GM12878 (cell line): ENCODE measurements around the gene DNAJA1. TPM values are rescaled to one million over a fixed set of nuclear protein-coding genes. Genes with fewer than 3 reads are reported as not detected.

Experiments used
- ATAC-seq: fragments of 200-7000 bp; cut with Tn5 transposase; 3 replicates; pipeline ENCODE4 v1.9.1; 2020; ENCODE audit warnings: mild to moderate bottlenecking, moderate library complexity
- BruUV-seq: library from RNA; stranded (reverse); fragments of 400-500 nt; replicated peaks from 2 replicates; lab custom pipeline; 2021; lab: Mats Ljungman, UMichigan
- CTCF ChIA-PET: fragments of 300-600 bp; sonication (Branson Sonifier 250); formaldehyde crosslinking; extraction: SDS; loops from one replicate; lab custom pipeline; 2021; ENCODE audit warnings: inconsistent platforms; lab: Yijun Ruan, JAX
- POLR2A ChIA-PET: fragments of 350-600 bp; formaldehyde crosslinking; extraction: SDS; loops from one replicate; lab custom pipeline; 2021; ENCODE audit warnings: inconsistent platforms; lab: Charles Lee
- RAD21 ChIA-PET: fragments of 300-600 bp; sonication (Branson Sonifier 250); formaldehyde crosslinking; loops from one replicate; lab custom pipeline; 2023; ENCODE audit warnings: antibody characterized with exemption; ENCODE audit not compliant: unreplicated experiment; lab: Charles Lee
- SMC1A ChIA-PET: fragments of 300-600 bp; sonication (Branson Sonifier 250); formaldehyde crosslinking; loops from one replicate; lab custom pipeline; 2023; ENCODE audit not compliant: unreplicated experiment, uncharacterized antibody; lab: Charles Lee
- DNase-seq: peaks from one replicate; pipeline ENCODE4 v3.0.0-alpha.2; 2011; ENCODE audit warnings: low read depth, low spot score
- FAIRE-seq: peaks from 3 replicates; lab custom pipeline; 2011; peaks lifted over from hg19 to GRCh38; lab: Jason Lieb, UNC
- H2AFZ ChIP-seq: 2 replicates; pipeline ENCODE4 v1.6.0; 2011; ENCODE audit warnings: low read depth, low read length, control low read depth; ENCODE audit not compliant: control insufficient read depth
- H3K27ac ChIP-seq: 2 replicates; pipeline ENCODE4 v1.5.1; 2011; ENCODE audit warnings: control low read depth; ENCODE audit not compliant: control insufficient read depth, insufficient read depth
- H3K27me3 ChIP-seq, 2 experiments: replicated peaks in 1 of 2; 2 replicates each; pipeline versions ENCODE4 v1.6.0 to v1.6.1; 2011; ENCODE audit warnings: low read length in 1 of 2; ENCODE audit not compliant: control insufficient read depth in 2 of 2, insufficient read depth in 2 of 2
- H3K36me3 ChIP-seq, 2 experiments: 2 replicates each; pipeline ENCODE4 v1.5.1; 2011; ENCODE audit warnings: low read length in 1 of 2; ENCODE audit not compliant: control insufficient read depth in 2 of 2, insufficient read depth in 2 of 2
- H3K4me1 ChIP-seq: 2 replicates; pipeline ENCODE4 v1.6.1; 2011; ENCODE audit warnings: mild to moderate bottlenecking, low read length, moderate library complexity, mixed read lengths; ENCODE audit not compliant: control insufficient read depth, insufficient read depth
- H3K4me2 ChIP-seq: 2 replicates; pipeline ENCODE4 v1.6.0; 2011; ENCODE audit warnings: control low read depth; ENCODE audit not compliant: control insufficient read depth, insufficient read depth
- H3K4me3 ChIP-seq: fragments of 200-600 bp; sonication (generic); 2 replicates; pipeline ENCODE4 v1.5.1; 2016
- H3K79me2 ChIP-seq: 2 replicates; pipeline ENCODE4 v1.6.0; 2011; ENCODE audit warnings: low read length; ENCODE audit not compliant: control insufficient read depth, insufficient read depth
- H3K9ac ChIP-seq: 2 replicates; pipeline ENCODE4 v1.8.0; 2011; ENCODE audit warnings: low read length, control low read depth, mixed read lengths; ENCODE audit not compliant: control insufficient read depth, insufficient read depth
- H3K9me3 ChIP-seq: replicated peaks from 3 replicates; pipeline ENCODE4 v1.5.1; 2011; ENCODE audit warnings: mild to moderate bottlenecking, low read length; ENCODE audit not compliant: control insufficient read depth, insufficient read depth
- H4K20me1 ChIP-seq: 2 replicates; pipeline ENCODE4 v1.6.0; 2011; ENCODE audit not compliant: control insufficient read depth, insufficient read depth
- BCL3 ChIP-seq: IDR thresholded peaks from 2 replicates; pipeline ENCODE4 v1.6.1; 2011; ENCODE audit warnings: borderline replicate concordance, low read depth, mild to moderate bottlenecking, moderate library complexity, low read length; ENCODE audit not compliant: insufficient read depth, poor library complexity, severe bottlenecking
- BMI1 ChIP-seq: fragments of 450-650 bp; IDR thresholded peaks from 2 replicates; pipeline ENCODE4 v1.6.1; 2016; ENCODE audit warnings: mild to moderate bottlenecking, moderate library complexity, borderline replicate concordance
- CHD4 ChIP-seq: fragments of 200-600 bp; sonication (generic); IDR thresholded peaks from 2 replicates; pipeline ENCODE4 v1.6.1; 2016; ENCODE audit warnings: mild to moderate bottlenecking
- ESRRA ChIP-seq: IDR thresholded peaks from 2 replicates; pipeline ENCODE4 v1.6.1; 2012; ENCODE audit warnings: mild to moderate bottlenecking, low read length, improper control_type of control experiment
- GATAD2B ChIP-seq: fragments of 450-650 bp; conservative IDR thresholded peaks from 2 replicates; pipeline ENCODE4 v1.6.1; 2017; ENCODE audit warnings: low read depth, mild to moderate bottlenecking, moderate library complexity
- IKZF2 ChIP-seq, 2 experiments: fragments of 450-650 bp; IDR thresholded peaks; 2 replicates each; pipeline ENCODE4 v1.6.1; 2017; ENCODE audit warnings: mild to moderate bottlenecking in 2 of 2, moderate library complexity in 2 of 2
- MYB ChIP-seq: fragments of 150-350 bp; IDR thresholded peaks from 2 replicates; pipeline ENCODE4 v1.6.1; 2014; ENCODE audit warnings: mild to moderate bottlenecking, low read depth, low read length, borderline replicate concordance
- NRF1 ChIP-seq: conservative IDR thresholded peaks from 2 replicates; pipeline ENCODE4 v1.6.1; 2011; ENCODE audit warnings: mild to moderate bottlenecking, low read depth, low read length, improper control_type of control experiment
- POU2F2 ChIP-seq: IDR thresholded peaks from 3 replicates; pipeline ENCODE4 v1.6.1; 2011; ENCODE audit warnings: low read depth, mild to moderate bottlenecking, low read length, borderline replicate concordance
- RCOR1 ChIP-seq: conservative IDR thresholded peaks from 2 replicates; pipeline ENCODE4 v1.6.1; 2012; ENCODE audit warnings: low read depth, low read length, improper control_type of control experiment
- RUNX3 ChIP-seq: IDR thresholded peaks from 2 replicates; pipeline ENCODE4 v1.6.1; 2012; ENCODE audit warnings: low read length, inconsistent platforms
- SREBF1 ChIP-seq: IDR thresholded peaks from 2 replicates; pipeline ENCODE4 v1.6.1; 2012; ENCODE audit warnings: mild to moderate bottlenecking, low read length
- SUZ12 ChIP-seq: fragments of 200-600 bp; sonication (generic); IDR thresholded peaks from one replicate; pipeline ENCODE4 v1.6.1; 2018; ENCODE audit warnings: antibody characterized with exemption, mild to moderate bottlenecking; ENCODE audit not compliant: unreplicated experiment
- YY1 ChIP-seq: IDR thresholded peaks from 2 replicates; pipeline ENCODE4 v1.6.1; 2011; ENCODE audit warnings: low read depth, mild to moderate bottlenecking, low read length
- ZNF24 ChIP-seq: fragments of 450-650 bp; IDR thresholded peaks from 2 replicates; pipeline ENCODE4 v1.6.1; 2017; ENCODE audit warnings: antibody characterized with exemption, mild to moderate bottlenecking
- ZNF687 ChIP-seq: fragments of 450-650 bp; IDR thresholded peaks from 2 replicates; pipeline ENCODE4 v1.6.1; 2017; ENCODE audit warnings: mild to moderate bottlenecking, moderate library complexity
- WGBS: methylation state at CpG from one replicate; pipeline ENCODE4 v1.1.6; 2016; ENCODE audit warnings: low lambda C conversion rate; ENCODE audit not compliant: insufficient replicate concordance, insufficient coverage; ENCODE audit errors: missing lambda C conversion rate; 5-methylcytosine and 5-hydroxymethylcytosine counted together
- in situ Hi-C: fragments of 300-500 bp; cut with MboI; formaldehyde crosslinking; loops from 9 replicates; pipeline ENCODE4 v1.14.3; 2018; ENCODE audit warnings: mixed read lengths
- intact Hi-C: fragments of 100-400 bp; cut with micrococcal nuclease; formaldehyde crosslinking; loops from one replicate; pipeline ENCODE4 v1.14.2; 2022; ENCODE audit not compliant: unreplicated experiment
- polyA plus RNA-seq, 11 experiments: library from polyadenylated mRNA; depleted of rRNA in 4 of 11; unstranded in 6 of 11; stranded (reverse) in 5 of 11; fragments of >200 nt; fragmentation: Nextera tagmentation in 4 of 11; fragmentation: Illumina TruSeq in 1 of 11; extraction: Ambion mirVana in 4 of 11; extraction: Trizol in 1 of 11; gene quantifications; 1 replicate in 1 of 11; 2 replicates in 10 of 11; pipeline versions ENCODE4 v1.2.1 to v1.2.3, GENCODE V29; 2011 to 2016; ENCODE audit warnings: inconsistent platforms in 2 of 11, missing spikeins in 2 of 11, low read depth in 1 of 11
- total RNA-seq, 4 experiments: library from RNA; depleted of rRNA in 3 of 4; stranded (reverse); fragments of >200 nt in 3 of 4; fragmentation: Illumina TruSeq in 1 of 4; extraction: Trizol in 1 of 4; gene quantifications; 2 replicates each; pipeline versions ENCODE4 v1.2.1 to v1.2.3, GENCODE V29; 2013 to 2021

DNAJA1 gene
- total and polyA plus RNA-seq, 10 of the 15 experiments (the other 5 are each of a cell fraction or from before 2014, with no cell fraction given), result 69.7 to 206 (median 146) TPM

GRCh38 chr9:33076046-33077004 is 51.3 kb downstream of the DNAJA1 start, which contains the start of gene SMU1 (continued):
- peak; percentile 37; the same call in 1 of the 3 replicates for TF ChIP-seq POU2F2
- no peak for TF ChIP-seq RCOR1
- TF ChIP-seq RUNX3, result no peak
- TF ChIP-seq MYB, result no peak
- no peak for TF ChIP-seq BMI1
- no peak for TF ChIP-seq BCL3
- TF ChIP-seq SREBF1, result no peak
- peak; percentile 62 to 73 for TF ChIP-seq IKZF2 (IDR thresholded peaks at IDR 0.05)
- 0 out of 2 replicates have a peak, but pooled peaks have one; percentile 6 for TF ChIP-seq YY1

- Histone ChIP-seq H2AFZ (no peak overlapping the region; the same call in 1 of the 2 replicates), H3K27ac (no peak overlapping the region), H3K79me2 (peaks cover 11% of the 10 kb centered on the region), H3K27me3 (no peaks in the 10 kb centered on the region), H3K9ac (no peak overlapping the region; the same call in 1 of the 2 replicates), H3K4me2 (0 out of 2 replicates have a peak overlapping the region, but pooled peaks have one; percentile 9), H3K9me3 (no peaks in the 10 kb centered on the region), H3K36me3 (no peaks in the 10 kb centered on the region), H4K20me1 (no peaks in the 10 kb centered on the region), H3K4me3 (no peak overlapping the region), H3K4me1 (peaks cover 19% of the 10 kb centered on the region)
- ATAC-seq (no peak), FAIRE-seq (no peak), DNase-seq (no peak)
- ChIA-PET CTCF (interaction anchor here (0.7 to 6.8 kb wide), 16 partner anchors 42 to 294 kb away, joined by 3 to 142 read pairs (median 4); no protein-coding TSS in a partner anchor), SMC1A (interaction anchor here (0.7 to 6.2 kb wide), 14 partner anchors 13 to 216 kb away, joined by 3 to 84 read pairs (median 4); partner anchors contain the start of genes B4GALT1 and DNAJA1), RAD21 (interaction anchor here (0.6 to 1.7 kb wide), 5 partner anchors 77 to 146 kb away, joined by 3 to 22 read pairs (median 3); no protein-coding TSS in a partner anchor), POLR2A (interaction anchor here (1.0 to 1.3 kb wide), 2 partner anchors 82 to 146 kb away, joined by 3 to 5 read pairs; no protein-coding TSS in a partner anchor)
- WGBS, result 49% methylated on average over 6 of the region's 6 CpGs
- BruUV-seq, result no TSS peak
- in situ Hi-C loops, result loop anchor here (5.0 kb wide), 1 partner anchor 142 kb away; no protein-coding TSS in a partner anchor
- intact Hi-C loops, result loop anchor here (2.0 to 5.0 kb wide), 2 partner anchors 37 to 84 kb away; no protein-coding TSS in a partner anchor
- no peak for TF ChIP-seq GATAD2B
- TF ChIP-seq CHD4, result no peak
- TF ChIP-seq ESRRA, result no peak
- TF ChIP-seq ZNF687, result no peak
- TF ChIP-seq ZNF24, result no peak
- TF ChIP-seq SUZ12, result no peak
- no peak for TF ChIP-seq NRF1
These were observed 55.5 kb downstream of the DNAJA1 start for GRCh38 chr9:33080534-33080933.
